A549 (cell line): ENCODE data around the gene LINGO3.

Experiments
- KDM1A ChIP-seq: fragments of 200-600 bp; sonication (generic); IDR thresholded peaks from 2 replicates; pipeline ENCODE4 v1.6.1; 2016; ENCODE audit warnings: low read depth, mild to moderate bottlenecking
- ZC3H11A ChIP-seq: fragments of 450-650 bp; IDR thresholded peaks from 2 replicates; pipeline ENCODE4 v1.6.1; 2014; ENCODE audit warnings: antibody characterized with exemption, mild to moderate bottlenecking
- ZSCAN20 ChIP-seq: fragments of 250-450 bp; sonication (Bioruptor Pico); IDR thresholded peaks from 2 replicates; pipeline ENCODE4 v1.8.0; 2022; ENCODE audit warnings: mild to moderate bottlenecking, moderate library complexity
- TF ChIP-seq, protein P1 (sequence below): fragments of >200 bp; sonication (Bioruptor Twin); formaldehyde crosslinking; IDR thresholded peaks from 3 replicates; pipeline ENCODE4 v1.5.1; 2016

DNA sequence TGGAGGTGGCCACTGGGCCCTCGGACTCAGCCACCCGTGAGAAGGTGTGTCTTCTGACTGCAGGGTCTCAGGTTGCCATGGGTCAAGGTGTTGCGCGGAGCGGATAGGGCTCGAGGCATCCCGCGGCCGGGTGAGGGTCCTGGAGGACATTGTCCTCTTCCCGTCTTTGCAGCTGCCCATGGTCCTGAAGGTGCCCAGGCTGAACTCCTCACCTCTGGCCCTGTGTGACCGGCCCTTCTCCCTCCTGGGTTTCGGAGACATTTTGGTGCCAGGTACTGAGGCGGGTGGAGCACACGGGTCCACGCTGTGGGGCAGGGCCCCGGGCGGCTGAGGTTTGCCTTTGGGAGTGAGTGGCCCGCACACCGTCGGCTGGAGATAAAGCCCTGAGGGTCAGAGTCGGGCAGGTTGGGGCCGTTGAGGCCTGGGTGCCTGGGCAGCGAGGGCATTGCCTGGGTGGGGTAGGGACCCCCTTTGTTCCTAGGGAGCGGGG, 36.5 kb upstream of the LINGO3 start:
- TF ChIP-seq ZSCAN20 (CRISPR knock-in tag) (no peak), ZC3H11A (no peak), KDM1A (no peak)
- TF ChIP-seq, protein P1, sequence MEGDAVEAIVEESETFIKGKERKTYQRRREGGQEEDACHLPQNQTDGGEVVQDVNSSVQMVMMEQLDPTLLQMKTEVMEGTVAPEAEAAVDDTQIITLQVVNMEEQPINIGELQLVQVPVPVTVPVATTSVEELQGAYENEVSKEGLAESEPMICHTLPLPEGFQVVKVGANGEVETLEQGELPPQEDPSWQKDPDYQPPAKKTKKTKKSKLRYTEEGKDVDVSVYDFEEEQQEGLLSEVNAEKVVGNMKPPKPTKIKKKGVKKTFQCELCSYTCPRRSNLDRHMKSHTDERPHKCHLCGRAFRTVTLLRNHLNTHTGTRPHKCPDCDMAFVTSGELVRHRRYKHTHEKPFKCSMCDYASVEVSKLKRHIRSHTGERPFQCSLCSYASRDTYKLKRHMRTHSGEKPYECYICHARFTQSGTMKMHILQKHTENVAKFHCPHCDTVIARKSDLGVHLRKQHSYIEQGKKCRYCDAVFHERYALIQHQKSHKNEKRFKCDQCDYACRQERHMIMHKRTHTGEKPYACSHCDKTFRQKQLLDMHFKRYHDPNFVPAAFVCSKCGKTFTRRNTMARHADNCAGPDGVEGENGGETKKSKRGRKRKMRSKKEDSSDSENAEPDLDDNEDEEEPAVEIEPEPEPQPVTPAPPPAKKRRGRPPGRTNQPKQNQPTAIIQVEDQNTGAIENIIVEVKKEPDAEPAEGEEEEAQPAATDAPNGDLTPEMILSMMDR: no peak
